Measurements from ENCODE around the gene BPIFA1.

The BPIFA1 gene

DNA sequence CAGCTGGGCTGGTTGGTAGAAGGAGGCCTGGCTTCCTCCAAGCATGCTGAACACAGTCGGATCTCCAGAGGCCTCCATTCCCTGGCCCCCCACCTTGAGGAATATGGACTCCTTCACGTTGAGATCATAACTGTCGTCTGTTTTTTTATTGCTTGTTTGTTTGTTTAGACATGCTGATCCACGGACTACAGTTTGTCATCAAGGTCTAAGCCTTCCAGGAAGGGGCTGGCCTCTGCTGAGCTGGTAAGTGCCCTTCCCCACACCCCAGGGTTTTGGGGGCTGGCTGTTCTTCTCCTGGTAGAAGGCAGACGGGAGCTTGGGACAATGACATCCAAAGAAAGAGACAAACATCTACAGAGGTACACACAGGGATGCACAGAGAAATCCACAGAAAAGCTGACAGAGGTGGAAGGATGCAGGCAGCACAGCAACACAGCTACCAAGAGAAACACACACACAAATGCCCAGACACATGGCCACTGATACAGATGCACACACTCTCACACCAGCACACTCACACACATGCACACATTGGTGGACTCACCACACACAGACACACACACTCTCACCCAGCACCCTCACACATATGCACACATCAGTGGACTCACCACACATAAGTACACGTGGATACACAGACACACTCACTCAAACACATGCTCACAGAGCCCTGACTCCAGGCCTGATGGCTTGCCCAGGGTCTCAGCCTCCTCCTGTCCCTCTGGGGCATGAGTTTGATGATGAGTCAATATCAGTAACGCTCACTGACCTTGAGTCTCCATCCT lies 6.7 kb downstream of the BPIFA1 start:
- no peak for DNase-seq

GRCh38 chr20:33246077-33246476 lies 10.3 kb downstream of the BPIFA1 start:
- no peak for DNase-seq

GRCh38 chr20:33249456-33249855 lies 13.7 kb downstream of the BPIFA1 start:
- DNase-seq, result no peak

DNA sequence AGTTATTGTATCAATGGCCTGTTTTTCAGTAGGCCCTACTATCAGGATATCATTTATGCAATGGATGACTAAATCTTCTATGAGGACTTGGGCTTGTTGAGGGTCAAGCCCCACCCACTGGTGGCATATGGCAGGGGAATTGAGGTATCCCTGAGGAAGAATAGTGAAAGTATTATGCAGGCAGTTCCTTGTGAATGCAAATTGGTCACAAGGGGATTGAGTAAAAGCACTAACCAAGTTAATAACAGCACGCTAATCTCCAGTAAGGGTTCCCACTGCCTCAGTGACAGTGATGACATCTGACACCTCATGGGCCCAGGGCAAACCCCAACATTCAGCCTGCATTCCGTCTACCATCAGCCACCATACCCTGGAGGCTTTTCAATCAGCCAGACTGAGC lies 14.9 kb downstream of the BPIFA1 start:
- no peak for DNase-seq

GRCh38 chr20:33251496-33251895 lies 15.7 kb downstream of the BPIFA1 start:
- no peak for DNase-seq

GRCh38 chr20:33252460-33252859 lies 16.7 kb downstream of the BPIFA1 start:
- no peak for DNase-seq

GRCh38 chr20:33255005-33255404 lies 19.2 kb downstream of the BPIFA1 start:
- DNase-seq, result no peak

GRCh38 chr20:33257237-33257636 lies 21.4 kb downstream of the BPIFA1 start:
- no peak for DNase-seq

- DNase-seq, result no peak
Measured at GRCh38 chr20:33259371-33259770, 23.6 kb downstream of the BPIFA1 start.

GRCh38 chr20:33261465-33261864 lies 25.7 kb downstream of the BPIFA1 start:
- no peak for DNase-seq

GRCh38 chr20:33262658-33263065 lies 26.9 kb downstream of the BPIFA1 start:
- DNase-seq, result peak in 1 of 2 donors; percentile 4

DNA sequence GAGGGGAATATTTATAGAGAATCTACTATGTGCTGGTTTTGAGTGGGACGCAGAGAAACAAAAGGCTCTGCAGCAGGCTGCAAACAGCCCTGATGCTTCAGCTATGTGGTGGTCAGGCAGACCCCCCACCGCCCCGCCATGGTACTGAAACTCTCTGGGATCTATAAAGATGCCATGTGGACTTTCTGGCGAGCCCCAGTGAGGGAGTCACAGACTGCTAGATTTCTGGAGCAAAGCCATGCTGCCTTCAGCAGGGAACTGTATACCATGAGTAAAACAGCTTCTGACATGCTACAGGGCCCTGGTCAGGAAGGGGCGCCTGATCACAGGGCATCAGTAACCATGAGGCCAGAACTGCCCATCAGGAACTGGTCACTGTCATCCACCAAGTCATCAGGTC lies 28.0 kb downstream of the BPIFA1 start:
- DNase-seq, result no peak

- DNase-seq, result no peak
Measured at GRCh38 chr20:33267701-33268100, 31.9 kb downstream of the BPIFA1 start.

DNA sequence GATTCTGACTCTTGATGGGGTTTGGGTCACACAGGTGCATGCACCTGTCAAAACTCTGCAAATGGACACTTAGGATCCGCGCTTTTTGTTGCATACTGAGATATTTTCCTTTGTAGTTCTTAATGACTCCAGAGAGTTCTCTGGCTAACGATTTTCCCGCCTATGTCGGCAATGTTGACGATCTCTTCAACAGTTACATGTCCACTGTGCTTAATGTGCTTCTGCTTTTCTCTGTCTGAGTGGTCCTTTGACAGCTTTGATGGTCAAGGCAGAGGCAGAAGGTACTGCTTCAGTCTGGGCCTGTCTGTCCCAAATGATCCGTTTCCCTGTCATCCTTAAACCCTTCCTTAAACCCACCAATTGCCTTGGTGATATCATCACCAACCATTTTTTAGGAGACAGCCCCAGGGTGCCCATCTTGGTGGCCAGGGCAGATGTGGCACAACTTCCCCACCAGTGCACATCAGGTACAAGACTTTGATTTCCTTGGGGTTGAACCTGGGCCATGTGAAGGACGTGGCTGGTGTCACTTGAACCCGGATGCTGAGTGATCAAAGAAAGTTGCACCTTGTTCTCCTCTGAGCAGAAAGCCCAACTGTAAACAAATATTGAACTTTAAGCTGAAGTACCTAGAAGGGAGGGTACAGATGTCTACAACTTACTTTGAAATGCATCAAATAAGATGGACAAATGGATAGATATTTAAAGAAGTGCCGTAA lies 36.5 kb downstream of the BPIFA1 start:
- no peak for DNase-seq

DNA sequence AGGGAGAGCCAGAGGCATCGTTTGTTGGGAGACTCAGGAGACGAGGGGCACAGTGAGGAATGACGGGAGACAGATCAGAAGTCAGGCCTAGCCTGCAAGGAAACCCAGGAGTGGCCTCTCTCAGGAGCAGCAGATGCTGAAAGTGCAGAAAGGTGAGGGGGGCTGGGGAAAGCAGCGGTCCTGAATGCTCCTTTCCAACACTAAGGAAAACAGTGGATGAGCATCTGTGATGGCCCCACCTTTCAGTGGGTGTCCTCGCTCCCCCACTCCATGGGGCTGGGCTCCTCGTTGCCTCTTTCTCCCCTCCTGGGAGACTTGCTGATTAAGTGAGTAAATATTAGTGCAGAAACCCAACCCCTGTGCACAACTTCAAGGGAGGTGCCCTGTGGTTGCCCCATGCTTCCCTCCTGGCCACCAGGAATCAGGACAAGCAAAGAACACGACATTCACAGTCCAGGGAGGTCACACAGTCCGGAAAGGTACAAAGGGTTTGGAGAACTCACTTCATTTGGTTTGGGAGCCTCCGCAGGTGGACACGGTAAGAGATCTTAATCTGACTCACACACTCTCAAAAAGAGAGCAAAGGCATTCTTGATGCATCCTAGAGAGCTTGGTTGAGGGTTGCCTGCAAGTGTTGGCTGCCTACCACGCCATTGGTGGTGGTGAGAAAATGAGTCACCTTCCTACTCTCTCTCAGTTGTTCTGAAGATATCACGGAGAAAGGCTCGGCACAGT lies 37.5 kb downstream of the BPIFA1 start:
- no peak for DNase-seq

GRCh38 chr20:33275215-33275614 lies 39.4 kb downstream of the BPIFA1 start:
- no peak for DNase-seq

DNA sequence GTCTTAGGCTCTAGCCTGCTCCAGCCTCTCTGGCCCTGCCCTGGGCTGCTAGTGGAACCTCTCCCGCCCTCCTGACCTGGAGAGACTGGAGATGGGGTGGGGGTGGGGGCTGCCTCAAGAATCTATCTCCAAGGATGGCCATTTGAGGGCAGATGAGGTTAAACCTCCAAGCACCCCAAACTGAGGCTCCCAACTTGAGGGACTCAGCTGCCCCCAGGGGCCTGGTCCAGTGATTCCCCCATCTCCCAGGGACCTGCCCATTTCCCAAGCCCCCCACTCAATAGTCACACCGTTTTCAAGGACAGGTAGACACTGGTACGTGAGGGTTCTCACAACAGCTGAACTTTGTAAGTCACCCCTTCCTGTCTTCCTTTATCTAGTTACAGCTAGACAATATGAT lies 40.1 kb downstream of the BPIFA1 start:
- no peak for DNase-seq

DNA sequence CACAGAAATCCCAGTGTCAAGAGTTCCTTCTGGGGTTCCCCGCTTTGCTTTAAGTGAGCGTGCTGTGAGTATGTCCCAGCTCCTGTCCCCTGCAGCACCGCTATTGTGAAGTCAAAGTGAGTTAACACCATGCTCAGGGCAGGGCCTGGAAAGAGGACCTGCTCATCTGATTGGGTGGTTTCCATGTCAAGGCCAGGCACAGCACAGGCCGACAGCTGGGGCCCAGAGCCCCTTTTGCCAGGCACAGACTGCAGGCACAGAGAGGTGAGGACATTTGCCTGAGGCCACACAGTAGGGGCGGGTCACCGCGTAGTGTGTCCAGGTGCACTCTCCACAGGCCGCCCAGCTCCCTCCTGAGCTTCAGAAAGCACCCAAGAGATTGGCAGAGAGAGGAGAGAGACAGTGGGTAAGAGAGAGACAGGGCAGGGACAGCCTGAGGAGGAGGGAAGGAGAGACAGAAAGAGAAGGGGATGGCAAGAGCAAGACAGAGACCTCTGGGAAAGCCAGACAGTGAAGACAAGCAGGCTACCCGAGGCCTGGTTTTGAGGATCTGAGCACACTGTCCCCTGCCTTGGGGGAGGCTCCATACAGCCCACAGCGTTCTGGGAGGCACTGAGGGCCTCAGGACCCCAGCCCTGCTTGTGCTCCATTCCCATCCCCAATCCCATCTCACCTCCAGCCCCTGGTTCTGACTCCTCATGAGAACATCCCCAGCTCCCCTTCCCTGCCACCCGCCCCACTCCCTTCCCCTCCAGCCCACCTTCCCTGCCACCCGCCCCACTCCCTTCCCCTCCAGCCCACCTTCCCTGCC lies 40.7 kb downstream of the BPIFA1 start:
- no peak for DNase-seq

- DNase-seq, result no peak
Measured at GRCh38 chr20:33277471-33278441, 42.0 kb downstream of the BPIFA1 start.

DNA sequence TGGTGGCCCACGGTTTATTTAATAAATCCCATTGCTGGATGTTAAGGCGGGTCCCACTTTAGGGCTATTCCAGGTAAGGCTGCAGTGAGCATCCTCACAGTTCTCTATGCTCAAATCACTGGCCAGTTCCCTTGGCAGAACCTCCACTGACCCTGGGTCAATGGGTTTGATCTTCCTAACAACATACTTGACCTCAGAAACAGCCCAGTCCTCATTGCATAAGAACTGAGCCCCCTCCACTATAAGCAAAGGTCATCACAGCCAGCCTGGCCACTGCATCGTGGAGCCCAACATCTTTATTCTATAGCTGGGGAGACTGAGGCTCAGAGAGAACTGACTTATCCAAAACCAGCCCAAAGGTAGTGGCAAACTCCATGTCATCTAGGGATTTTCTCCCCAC lies 42.9 kb downstream of the BPIFA1 start:
- no peak for DNase-seq

DNA sequence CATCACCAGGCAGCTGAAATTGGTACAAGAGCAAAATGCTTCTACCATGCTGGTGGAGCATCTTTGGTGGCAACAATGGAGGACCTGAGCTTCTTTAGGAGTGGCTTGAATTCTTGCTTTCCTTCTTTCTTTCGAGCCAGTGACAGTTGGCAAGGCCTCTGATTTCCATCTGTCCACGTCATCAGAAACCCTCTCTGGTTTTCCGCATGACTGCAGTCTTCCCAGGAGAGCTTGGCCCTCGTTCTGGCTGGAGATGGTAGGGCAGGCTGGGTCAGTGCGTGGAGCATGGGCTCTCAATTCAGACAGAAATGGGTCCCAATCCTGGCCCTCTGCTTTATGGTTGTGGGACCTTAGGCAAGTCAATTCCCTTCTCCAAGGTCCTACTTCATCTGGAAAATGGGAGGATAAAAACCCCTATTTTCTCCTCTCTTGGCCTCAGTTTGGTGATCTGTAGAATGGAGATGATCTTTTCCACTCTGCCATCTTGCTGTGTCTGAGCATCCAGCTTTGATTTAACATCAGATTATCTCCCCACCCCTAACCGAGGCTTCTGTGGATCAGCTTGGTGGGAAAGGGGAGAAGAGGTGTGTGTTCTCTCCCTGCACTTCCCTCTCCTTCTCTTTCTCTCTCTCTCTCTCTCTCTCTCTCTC lies 43.6 kb downstream of the BPIFA1 start:
- DNase-seq, result no peak

Data from stimulated activated CD4-positive, alpha-beta T cell treated with anti-CD3 and anti-CD28 coated beads, Interleukin-2, amount 100 ng/mL, for 24 hours (primary cell).